Endothelial cell of umbilical vein (primary cell): Measurements from ENCODE around the gene SH3D21.

Source experiments
- CTCF ChIP-seq, 2 donors: IDR thresholded peaks; 1 replicate in 1 of 2; 2 replicates in 1 of 2; pipeline ENCODE4 v1.5.1; 2011; ENCODE audit warnings: low read length in 2 of 2, mild to moderate bottlenecking in 2 of 2, moderate library complexity in 2 of 2, control low read depth in 1 of 2, inconsistent platforms in 1 of 2, low read depth in 1 of 2; ENCODE audit not compliant: insufficient read depth in 1 of 2; ENCODE audit errors: extremely low read depth in 1 of 2
- EZH2 ChIP-seq: IDR thresholded peaks from 2 replicates; pipeline ENCODE4 v1.6.1; 2012; ENCODE audit warnings: borderline replicate concordance, low read depth, mild to moderate bottlenecking, moderate library complexity, low read length, inconsistent platforms; ENCODE audit not compliant: severe bottlenecking
- FOS ChIP-seq: IDR thresholded peaks from 2 replicates; pipeline ENCODE4 v1.6.1; 2011; ENCODE audit warnings: mild to moderate bottlenecking, low read length, moderate library complexity, borderline replicate concordance; ENCODE audit not compliant: insufficient read depth
- MAX ChIP-seq: IDR thresholded peaks from 2 replicates; pipeline ENCODE4 v1.6.1; 2011; ENCODE audit not compliant: insufficient read depth, insufficient read length
- MYC ChIP-seq: IDR thresholded peaks from one replicate; pipeline ENCODE4 v1.6.1; 2011; ENCODE audit warnings: mild to moderate bottlenecking, low read depth, low read length
- POLR2A ChIP-seq: IDR thresholded peaks from 2 replicates; pipeline ENCODE4 v1.6.1; 2012; ENCODE audit warnings: low read depth, mild to moderate bottlenecking, control low read depth, low read length
- POLR2AphosphoS5 ChIP-seq: IDR thresholded peaks from 2 replicates; pipeline ENCODE4 v1.6.1; 2012; ENCODE audit warnings: low read depth, mild to moderate bottlenecking, control low read depth, low read length, moderate library complexity; ENCODE audit not compliant: insufficient read depth

- no peak for TF ChIP-seq POLR2AphosphoS5
- TF ChIP-seq FOS: no peak
- no peak for TF ChIP-seq CTCF (IDR thresholded peaks at IDR 0.05; ENCODE audit: extremely low read depth in 1 of 2, insufficient read depth in 1 of 2, low read depth in 1 of 2, low read length in 2 of 2)
- no peak for TF ChIP-seq POLR2A
- no peak for TF ChIP-seq EZH2
- TF ChIP-seq MAX: no peak
- no peak for TF ChIP-seq MYC
Observed at GRCh38 chr1:36345353-36345752, 39.2 kb downstream of the SH3D21 start.
